OCI-LY3 (cell line): ENCODE measurements around the gene PARD3.

Source experiments
- H2AFZ ChIP-seq: fragments of 200-600, 300-600 bp; shearing (Covaris generic); 2 replicates; pipeline ENCODE4 v1.6.0; 2014; ENCODE audit warnings: antibody characterized with exemption, low read depth, low read length
- H3K27ac ChIP-seq: fragments of 200-600, 300-600 bp; sonication (generic); 2 replicates; pipeline ENCODE4 v1.5.1; 2014; ENCODE audit warnings: mild to moderate bottlenecking, low read length, moderate library complexity, mixed read lengths
- H3K27me3 ChIP-seq: fragments of 200-600, 300-600 bp; sonication (generic); 2 replicates; pipeline ENCODE4 v1.6.1; 2014; ENCODE audit warnings: low read depth, low read length, mixed read lengths
- H3K36me3 ChIP-seq: fragments of 200-600, 300-600 bp; sonication (generic); replicated peaks from 2 replicates; pipeline ENCODE3; 2014; ENCODE audit warnings: low read depth, low read length, mixed read lengths
- H3K4me1 ChIP-seq: fragments of 300-600, 200-600 bp; sonication (generic); 2 replicates; pipeline ENCODE4 v1.6.1; 2014; ENCODE audit warnings: low read length, mixed read lengths
- H3K4me2 ChIP-seq: fragments of 200-600, 300-600 bp; sonication (generic); 2 replicates; pipeline ENCODE4 v1.6.1; 2014; ENCODE audit warnings: low read length, mixed read lengths
- H3K4me3 ChIP-seq: fragments of 300-600, 200-600 bp; sonication (generic); 2 replicates; pipeline ENCODE4 v1.5.1; 2014; ENCODE audit warnings: antibody characterized with exemption, mild to moderate bottlenecking, low read length, moderate library complexity
- H3K79me2 ChIP-seq: fragments of 300-600, 200-600 bp; shearing (Covaris generic); 2 replicates; pipeline ENCODE4 v1.6.1; 2014; ENCODE audit warnings: mild to moderate bottlenecking, low read length, mixed read lengths
- H3K9ac ChIP-seq: fragments of 300-600, 200-600 bp; shearing (Covaris generic); 2 replicates; pipeline ENCODE4 v1.6.0; 2014; ENCODE audit warnings: mild to moderate bottlenecking, low read length, moderate library complexity
- H3K9me3 ChIP-seq: fragments of 200-600, 300-600 bp; shearing (Covaris generic); 2 replicates; pipeline ENCODE4 v1.6.1; 2014; ENCODE audit warnings: low read length, mixed read lengths; ENCODE audit not compliant: insufficient read depth
- H4K20me1 ChIP-seq: fragments of 200-600, 300-600 bp; sonication (generic); 2 replicates; pipeline ENCODE4 v1.6.1; 2016; ENCODE audit warnings: low read length, mixed read lengths; ENCODE audit not compliant: insufficient read depth
- EZH2phosphoT487 ChIP-seq: fragments of 200-600 bp; shearing (Covaris generic); IDR thresholded peaks from 2 replicates; pipeline ENCODE4 v1.6.1; 2018; ENCODE audit warnings: antibody characterized with exemption, mixed run types, low read depth
- TF ChIP-seq, protein P1 (sequence below): fragments of 200-600, 300-600 bp; sonication (generic); IDR thresholded peaks from 2 replicates; pipeline ENCODE4 v1.5.1; 2014; ENCODE audit warnings: antibody characterized with exemption, low read length, low read depth

PARD3 gene

DNA sequence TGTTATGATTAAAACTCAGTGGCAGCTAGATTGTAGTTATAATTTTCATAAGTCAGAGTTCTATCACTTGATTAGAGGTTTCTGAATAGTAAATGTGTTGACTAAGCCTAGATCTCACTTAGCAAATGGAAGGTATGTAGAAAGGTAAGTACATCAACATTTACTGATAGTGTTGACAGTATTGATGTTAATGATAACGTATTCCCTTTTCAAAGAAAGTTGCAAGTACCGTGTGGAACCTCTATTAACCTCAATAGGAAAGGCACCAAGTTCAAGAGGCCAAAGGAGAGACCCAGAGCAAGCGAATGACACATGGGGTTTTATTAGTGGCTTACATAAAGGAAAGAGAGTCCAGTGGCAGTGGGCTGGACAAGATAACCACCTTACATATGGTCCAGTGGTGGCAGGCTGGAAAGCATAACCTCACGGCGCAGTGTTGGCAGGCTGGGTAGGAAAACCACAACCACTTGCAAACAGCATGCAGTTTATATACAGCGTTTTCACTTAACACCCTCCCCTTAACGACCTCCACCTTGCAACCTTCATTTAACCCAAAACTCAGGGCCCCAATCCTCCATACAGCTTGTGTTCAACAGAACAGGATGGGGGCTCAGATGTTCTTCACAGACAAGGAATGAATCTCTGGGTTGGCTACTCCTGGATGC is 611.0 kb downstream of the PARD3 start:
- Histone ChIP-seq H3K36me3 (no peaks in the 10 kb centered on the region), H3K9ac (no peak overlapping the region), H3K4me2 (no peak overlapping the region), H3K79me2 (no peaks in the 10 kb centered on the region), H3K4me3 (no peak overlapping the region), H3K9me3 (no peaks in the 10 kb centered on the region), H3K27me3 (no peaks in the 10 kb centered on the region), H4K20me1 (no peaks in the 10 kb centered on the region), H3K4me1 (no peaks in the 10 kb centered on the region), H3K27ac (no peak overlapping the region), H2AFZ (no peak overlapping the region)
- no peak for TF ChIP-seq EZH2phosphoT487
- TF ChIP-seq, protein P1, sequence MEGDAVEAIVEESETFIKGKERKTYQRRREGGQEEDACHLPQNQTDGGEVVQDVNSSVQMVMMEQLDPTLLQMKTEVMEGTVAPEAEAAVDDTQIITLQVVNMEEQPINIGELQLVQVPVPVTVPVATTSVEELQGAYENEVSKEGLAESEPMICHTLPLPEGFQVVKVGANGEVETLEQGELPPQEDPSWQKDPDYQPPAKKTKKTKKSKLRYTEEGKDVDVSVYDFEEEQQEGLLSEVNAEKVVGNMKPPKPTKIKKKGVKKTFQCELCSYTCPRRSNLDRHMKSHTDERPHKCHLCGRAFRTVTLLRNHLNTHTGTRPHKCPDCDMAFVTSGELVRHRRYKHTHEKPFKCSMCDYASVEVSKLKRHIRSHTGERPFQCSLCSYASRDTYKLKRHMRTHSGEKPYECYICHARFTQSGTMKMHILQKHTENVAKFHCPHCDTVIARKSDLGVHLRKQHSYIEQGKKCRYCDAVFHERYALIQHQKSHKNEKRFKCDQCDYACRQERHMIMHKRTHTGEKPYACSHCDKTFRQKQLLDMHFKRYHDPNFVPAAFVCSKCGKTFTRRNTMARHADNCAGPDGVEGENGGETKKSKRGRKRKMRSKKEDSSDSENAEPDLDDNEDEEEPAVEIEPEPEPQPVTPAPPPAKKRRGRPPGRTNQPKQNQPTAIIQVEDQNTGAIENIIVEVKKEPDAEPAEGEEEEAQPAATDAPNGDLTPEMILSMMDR, result no peak

DNA sequence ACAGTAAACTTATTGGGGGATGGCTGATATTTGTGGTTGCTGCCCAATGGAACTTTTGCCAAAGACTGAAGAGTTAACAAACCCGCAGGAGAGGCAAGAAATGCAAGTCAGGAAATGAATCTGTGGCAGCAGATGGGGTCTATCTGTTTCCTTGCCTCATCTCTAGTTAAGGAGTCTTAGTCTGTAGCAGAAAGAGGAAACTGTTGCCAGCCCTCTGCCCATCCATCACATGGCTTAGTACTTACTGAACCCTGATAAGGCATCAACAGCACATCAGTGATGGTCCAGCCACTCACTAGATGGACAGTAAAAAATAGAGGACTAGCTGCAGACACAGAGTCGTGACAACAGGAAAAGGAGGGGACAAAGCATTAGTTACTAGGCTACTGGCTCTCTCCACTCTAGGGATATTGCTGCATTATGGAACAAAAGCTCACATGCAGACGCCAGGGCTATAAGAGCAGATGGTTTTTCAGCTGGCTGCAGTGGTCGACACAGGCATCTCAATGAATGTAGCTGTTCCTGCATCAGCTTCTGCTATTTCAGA is 614.7 kb downstream of the PARD3 start:
- Histone ChIP-seq H3K9me3 (no peaks in the 10 kb centered on the region), H4K20me1 (no peaks in the 10 kb centered on the region), H3K9ac (no peak overlapping the region), H3K4me2 (no peak overlapping the region), H3K79me2 (no peaks in the 10 kb centered on the region), H3K36me3 (no peaks in the 10 kb centered on the region), H3K4me1 (no peaks in the 10 kb centered on the region), H3K27me3 (no peaks in the 10 kb centered on the region), H2AFZ (no peak overlapping the region), H3K4me3 (no peak overlapping the region), H3K27ac (no peak overlapping the region)
- TF ChIP-seq EZH2phosphoT487, result no peak
- TF ChIP-seq, protein P1, result no peak

DNA sequence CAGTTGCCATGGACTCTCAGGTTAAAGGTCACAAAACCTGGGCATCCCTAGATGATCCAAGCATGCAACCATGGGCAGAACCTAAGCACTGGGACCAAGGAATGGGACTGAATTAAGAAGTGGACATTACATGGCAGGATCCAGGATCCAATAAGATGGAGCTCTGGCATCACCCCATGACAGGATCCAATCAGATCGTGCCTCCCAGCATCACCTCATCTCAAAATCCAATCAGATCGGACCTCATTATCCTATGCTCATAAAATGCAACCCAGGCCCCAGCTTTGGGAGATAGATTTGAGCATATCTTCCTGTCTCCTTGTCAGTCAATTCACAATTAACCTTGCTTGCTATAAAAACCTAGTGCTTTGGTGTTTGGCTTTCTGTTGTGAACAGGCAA is 616.1 kb downstream of the PARD3 start:
- TF ChIP-seq, protein P1, result no peak
- no peak for TF ChIP-seq EZH2phosphoT487
- H3K79me2 ChIP-seq, result no peaks in the 10 kb centered on the region
- no peaks in the 10 kb centered on the region for H4K20me1 ChIP-seq
- no peak overlapping the region for H2AFZ ChIP-seq
- H3K4me2 ChIP-seq, result no peak overlapping the region
- H3K4me1 ChIP-seq, result no peaks in the 10 kb centered on the region
- H3K4me3 ChIP-seq, result no peak overlapping the region
- H3K9ac ChIP-seq, result no peak overlapping the region
- no peaks in the 10 kb centered on the region for H3K27me3 ChIP-seq
- no peaks in the 10 kb centered on the region for H3K36me3 ChIP-seq
- no peak overlapping the region for H3K27ac ChIP-seq
- no peaks in the 10 kb centered on the region for H3K9me3 ChIP-seq

DNA sequence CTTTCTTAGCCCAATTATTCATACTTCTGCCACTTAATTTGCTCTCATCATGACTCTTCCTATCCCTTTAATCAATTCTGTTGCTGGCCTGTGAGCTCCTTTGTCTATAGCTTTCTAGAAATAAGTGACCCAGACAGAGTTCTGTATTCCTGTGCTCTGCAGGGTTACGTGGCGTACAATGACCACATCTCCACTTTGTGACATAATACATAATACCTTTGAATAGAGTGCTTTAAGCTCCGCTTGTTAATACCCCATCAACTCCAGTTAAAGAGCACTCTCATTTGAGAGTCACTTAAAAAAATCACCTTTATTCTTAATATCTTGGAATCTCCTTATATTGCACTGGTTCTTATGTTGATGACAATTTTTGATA is 619.0 kb downstream of the PARD3 start:
- H3K4me1 ChIP-seq, result no peaks in the 10 kb centered on the region
- H3K9me3 ChIP-seq, result no peaks in the 10 kb centered on the region
- H3K9ac ChIP-seq, result no peak overlapping the region
- H4K20me1 ChIP-seq, result no peaks in the 10 kb centered on the region
- no peak overlapping the region for H3K27ac ChIP-seq
- H3K4me2 ChIP-seq, result no peak overlapping the region
- no peaks in the 10 kb centered on the region for H3K36me3 ChIP-seq
- TF ChIP-seq EZH2phosphoT487, result no peak
- TF ChIP-seq, protein P1, result no peak
- H3K79me2 ChIP-seq, result no peaks in the 10 kb centered on the region
- H3K27me3 ChIP-seq, result no peaks in the 10 kb centered on the region
- no peak overlapping the region for H3K4me3 ChIP-seq
- H2AFZ ChIP-seq, result no peak overlapping the region
